ENCODE measurements around the gene CD58. TPM values are rescaled to one million over a fixed set of nuclear protein-coding genes. Genes with fewer than 3 reads are reported as not detected.

The CD58 gene
- total RNA-seq, 1 donor from 2014 or later = 17.2 TPM

GRCh38 chr1:116476321-116476720 is 94.5 kb downstream of the CD58 start:
- DNase-seq (ENCODE audit: extremely low read depth, low read depth, low spot score) = no peak

- DNase-seq (ENCODE audit: extremely low read depth, low read depth, low spot score) = no peak
Measured at GRCh38 chr1:116475850-116476218, 95.0 kb downstream of the CD58 start.

- no peak for DNase-seq (ENCODE audit: extremely low read depth, low read depth, low spot score)
Measured at GRCh38 chr1:116474921-116475849, 95.6 kb downstream of the CD58 start.

- DNase-seq (ENCODE audit: extremely low read depth, low read depth, low spot score) = no peak
Measured at GRCh38 chr1:116472431-116472961, 98.3 kb downstream of the CD58 start.

GRCh38 chr1:116471241-116471640 is 99.6 kb downstream of the CD58 start:
- no peak for DNase-seq (ENCODE audit: extremely low read depth, low read depth, low spot score)

- DNase-seq (ENCODE audit: extremely low read depth, low read depth, low spot score) = no peak
Measured at GRCh38 chr1:116470671-116471070, 100.2 kb downstream of the CD58 start.

GRCh38 chr1:116466810-116467557 is 103.8 kb downstream of the CD58 start:
- DNase-seq (ENCODE audit: extremely low read depth, low read depth, low spot score) = no peak

GRCh38 chr1:116465845-116466685 is 104.8 kb downstream of the CD58 start:
- no peak for DNase-seq (ENCODE audit: extremely low read depth, low read depth, low spot score)

GRCh38 chr1:116465477-116465844 is 105.4 kb downstream of the CD58 start:
- DNase-seq (ENCODE audit: extremely low read depth, low read depth, low spot score) = no peak

Other genes with a start within 250 kb of the CD58 start
- gene ATP1A1, start 197.8 kb downstream of the CD58 start, total RNA-seq = 213 and 221 TPM in 2 replicates
- gene IGSF3, start 96.7 kb upstream of the CD58 start, total RNA-seq = 2.8 and 3.7 TPM in 2 replicates
- not detected in 2 replicates for gene CD2, start 183.4 kb upstream of the CD58 start, total RNA-seq

Data from glomerular endothelial cell (primary cell).